Measurements from ENCODE around the gene SORCS3. TPM values are rescaled to one million over a fixed set of nuclear protein-coding genes. Genes with fewer than 3 reads are reported as not detected.

SORCS3 gene
- polyA plus RNA-seq, 1 donor from 2014 or later: 9.8 TPM

DNA sequence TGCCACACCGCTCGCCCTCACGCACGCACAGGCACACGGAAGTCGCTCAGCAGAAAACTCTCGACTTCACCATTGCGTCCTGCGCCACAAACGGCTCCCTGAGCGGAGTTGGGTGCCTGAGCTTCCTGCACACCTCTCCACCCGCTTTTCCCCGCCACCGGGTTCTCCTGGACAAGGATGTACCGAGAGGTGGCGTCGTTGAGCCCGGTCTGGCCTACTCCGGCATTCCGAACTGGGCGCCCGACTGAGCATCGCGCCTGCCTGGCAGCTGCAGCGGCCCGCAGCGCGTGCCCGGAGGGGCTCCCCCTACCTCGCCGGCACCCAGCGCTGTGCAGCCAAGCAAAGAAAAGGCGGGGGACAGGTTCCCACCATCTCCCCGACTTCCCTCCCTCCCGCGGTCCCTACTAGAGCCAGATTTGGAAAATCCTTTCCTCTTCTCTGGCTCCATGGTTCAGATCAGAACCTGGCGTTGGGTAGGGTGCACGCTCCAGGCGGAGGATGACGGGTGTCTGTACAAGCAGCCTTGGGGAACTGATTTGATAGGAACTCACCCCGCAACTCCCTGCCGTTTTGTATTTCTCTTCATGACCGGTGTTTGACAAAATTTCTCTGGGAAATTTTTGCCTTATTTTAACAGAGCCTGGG lies 1.7 kb downstream of the SORCS3 start:
- Histone ChIP-seq H3K79me2 (replicated peaks; ENCODE audit: insufficient read depth, low read length) (no peaks in the 10 kb centered on the region), H3K9me3 (ENCODE audit: low read length) (no peaks in the 10 kb centered on the region), H3K27me3 (ENCODE audit: insufficient read depth, low read depth, low read length) (peaks cover 56% of the 10 kb centered on the region), H4K20me1 (ENCODE audit: insufficient read depth) (no peaks in the 10 kb centered on the region), H3K9me2 (ENCODE audit: insufficient read depth, low read length) (no peaks in the 10 kb centered on the region), H3K9ac (ENCODE audit: low read length) (peak overlapping the region; percentile 46), H3K4me2 (ENCODE audit: low read length) (peak overlapping the region; percentile 35), H3K27ac (ENCODE audit: low read length) (no peak overlapping the region), H3F3A (ENCODE audit: insufficient read depth, low read length, poor library complexity, severe bottlenecking) (no peaks in the 10 kb centered on the region), H3K4me3 (ENCODE audit: low read length) (peak overlapping the region; percentile 86), H2AFZ (ENCODE audit: low read depth, low read length) (no peak overlapping the region), H3K36me3 (ENCODE audit: insufficient read depth, low read length) (no peaks in the 10 kb centered on the region)
- TF ChIP-seq TAF1 (IDR thresholded peaks at IDR 0.05; ENCODE audit: low read depth) (no peak), EZH2 (IDR thresholded peaks at IDR 0.05; ENCODE audit: borderline replicate concordance, insufficient read depth, low read length, poor library complexity, severe bottlenecking) (no peak), RAD21 (conservative IDR thresholded peaks at IDR 0.05) (peak; percentile 81), SMC3 (conservative IDR thresholded peaks at IDR 0.05; ENCODE audit: poor library complexity) (peak; percentile 85), REST (IDR thresholded peaks at IDR 0.05; ENCODE audit: borderline replicate concordance) (peak; percentile 25)
- TF ChIP-seq, protein P1, sequence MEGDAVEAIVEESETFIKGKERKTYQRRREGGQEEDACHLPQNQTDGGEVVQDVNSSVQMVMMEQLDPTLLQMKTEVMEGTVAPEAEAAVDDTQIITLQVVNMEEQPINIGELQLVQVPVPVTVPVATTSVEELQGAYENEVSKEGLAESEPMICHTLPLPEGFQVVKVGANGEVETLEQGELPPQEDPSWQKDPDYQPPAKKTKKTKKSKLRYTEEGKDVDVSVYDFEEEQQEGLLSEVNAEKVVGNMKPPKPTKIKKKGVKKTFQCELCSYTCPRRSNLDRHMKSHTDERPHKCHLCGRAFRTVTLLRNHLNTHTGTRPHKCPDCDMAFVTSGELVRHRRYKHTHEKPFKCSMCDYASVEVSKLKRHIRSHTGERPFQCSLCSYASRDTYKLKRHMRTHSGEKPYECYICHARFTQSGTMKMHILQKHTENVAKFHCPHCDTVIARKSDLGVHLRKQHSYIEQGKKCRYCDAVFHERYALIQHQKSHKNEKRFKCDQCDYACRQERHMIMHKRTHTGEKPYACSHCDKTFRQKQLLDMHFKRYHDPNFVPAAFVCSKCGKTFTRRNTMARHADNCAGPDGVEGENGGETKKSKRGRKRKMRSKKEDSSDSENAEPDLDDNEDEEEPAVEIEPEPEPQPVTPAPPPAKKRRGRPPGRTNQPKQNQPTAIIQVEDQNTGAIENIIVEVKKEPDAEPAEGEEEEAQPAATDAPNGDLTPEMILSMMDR (IDR thresholded peaks at IDR 0.05; ENCODE audit: poor library complexity, severe bottlenecking): peak; percentile 79

GRCh38 chr10:104643303-104643663 lies 2.2 kb downstream of the SORCS3 start:
- Histone ChIP-seq H3F3A (ENCODE audit: insufficient read depth, low read length, poor library complexity, severe bottlenecking) (no peaks in the 10 kb centered on the region), H3K9me3 (ENCODE audit: low read length) (no peaks in the 10 kb centered on the region), H4K20me1 (ENCODE audit: insufficient read depth) (no peaks in the 10 kb centered on the region), H3K36me3 (ENCODE audit: insufficient read depth, low read length) (no peaks in the 10 kb centered on the region), H2AFZ (ENCODE audit: low read depth, low read length) (no peak overlapping the region), H3K9me2 (ENCODE audit: insufficient read depth, low read length) (no peaks in the 10 kb centered on the region), H3K4me3 (ENCODE audit: low read length) (peak overlapping the region; percentile 86), H3K4me2 (ENCODE audit: low read length) (peak overlapping the region; percentile 29), H3K79me2 (replicated peaks; ENCODE audit: insufficient read depth, low read length) (no peaks in the 10 kb centered on the region), H3K27me3 (ENCODE audit: insufficient read depth, low read depth, low read length) (peaks cover 51% of the 10 kb centered on the region), H3K9ac (ENCODE audit: low read length) (peak overlapping the region; percentile 46), H3K27ac (ENCODE audit: low read length) (no peak overlapping the region)
- TF ChIP-seq, protein P1 (IDR thresholded peaks at IDR 0.05; ENCODE audit: poor library complexity, severe bottlenecking): no peak
- no peak for TF ChIP-seq RAD21 (conservative IDR thresholded peaks at IDR 0.05)
- no peak for TF ChIP-seq REST (IDR thresholded peaks at IDR 0.05; ENCODE audit: borderline replicate concordance)
- no peak for TF ChIP-seq MXI1 (conservative IDR thresholded peaks at IDR 0.05; ENCODE audit: poor library complexity, severe bottlenecking)
- TF ChIP-seq SMC3 (conservative IDR thresholded peaks at IDR 0.05; ENCODE audit: poor library complexity): no peak
- no peak for TF ChIP-seq EP300 (conservative IDR thresholded peaks at IDR 0.05; ENCODE audit: poor library complexity, severe bottlenecking)
- TF ChIP-seq TAF1 (IDR thresholded peaks at IDR 0.05; ENCODE audit: low read depth): no peak
- TF ChIP-seq EZH2 (IDR thresholded peaks at IDR 0.05; ENCODE audit: borderline replicate concordance, insufficient read depth, low read length, poor library complexity, severe bottlenecking): no peak
- no peak for TF ChIP-seq POLR2AphosphoS5 (IDR thresholded peaks at IDR 0.05)
